Right renal cortex interstitium (tissue), 3 donors: ENCODE data around the gene SPTBN5. TPM values are rescaled to one million over a fixed set of nuclear protein-coding genes. Genes with fewer than 3 reads are reported as not detected.
"Not testable (repeated sequence)": the region's sequence is repeated elsewhere in the genome, so short reads cannot be mapped to it uniquely, and the experiment has no call there.

Experiments used
- DNase-seq, 3 donors: peaks; one replicate each; pipeline ENCODE4 v3.0.0-alpha.2; 2013; ENCODE audit warnings: low read depth in 3 of 3, low spot score in 2 of 3
- polyA plus RNA-seq, 3 donors: library from polyadenylated mRNA; unstranded; fragments of 120-200 nt; gene quantifications; one replicate each; pipeline ENCODE4 v1.2.1, GENCODE V29; 2013; ENCODE audit not compliant: insufficient read length in 3 of 3

Gene SPTBN5
- polyA plus RNA-seq, 3 donors, result 1.5 to 2.8 (median 1.9) TPM

DNA sequence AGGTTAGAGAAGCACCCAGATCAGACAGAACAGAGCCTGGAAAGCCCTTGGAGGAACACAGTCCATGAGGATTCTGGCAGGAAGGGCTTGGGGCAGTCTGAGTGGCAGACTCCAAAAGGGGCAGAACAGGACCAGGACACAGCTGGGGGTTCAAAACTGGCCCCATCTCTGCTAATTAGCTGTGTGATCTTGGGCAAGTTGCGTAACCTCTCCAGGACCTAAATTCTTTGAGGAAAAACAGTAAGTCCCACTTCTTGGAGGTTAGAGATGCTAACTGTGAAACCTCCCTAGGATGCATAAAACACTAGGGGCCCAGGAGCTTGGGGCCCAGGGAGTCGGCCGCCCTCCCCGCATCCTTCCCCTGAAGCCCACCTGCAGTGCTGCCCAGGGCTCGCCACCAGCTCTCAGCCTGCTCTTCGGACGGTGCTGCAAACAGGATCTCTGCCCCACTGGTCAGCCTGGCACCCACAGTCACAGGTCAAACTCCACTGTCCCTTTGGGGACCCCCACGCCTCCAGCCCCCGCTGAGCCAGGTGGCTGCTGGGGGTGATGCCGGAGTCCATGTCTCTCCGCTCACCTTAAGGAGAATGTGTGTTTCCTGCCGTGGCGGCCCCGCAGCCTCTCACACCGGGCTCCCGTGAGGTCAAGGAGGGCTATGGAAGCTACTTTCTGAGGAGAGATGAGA is 43.2 kb downstream of the SPTBN5 start:
- no peak for DNase-seq

DNA sequence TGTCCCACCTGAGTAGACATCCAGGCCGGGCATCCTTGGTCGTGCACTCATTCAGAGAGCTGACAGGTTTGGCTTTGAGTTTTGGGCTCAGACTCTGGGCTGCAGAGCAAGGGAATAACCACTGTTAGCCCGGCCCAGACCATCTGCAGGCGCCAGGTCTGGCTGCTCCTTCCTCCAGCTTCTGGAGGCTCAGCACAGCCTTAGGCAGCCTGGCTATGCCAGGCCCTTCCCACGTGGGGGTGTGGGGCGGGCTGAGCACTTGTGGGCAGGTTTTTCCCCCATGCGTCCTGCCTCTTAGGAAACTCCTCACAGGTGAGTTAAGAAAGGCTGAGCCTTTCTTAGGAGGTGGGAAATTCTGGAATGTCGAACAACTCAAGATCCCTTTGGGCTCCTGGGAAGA is 44.0 kb downstream of the SPTBN5 start:
- no peak for DNase-seq

DNA sequence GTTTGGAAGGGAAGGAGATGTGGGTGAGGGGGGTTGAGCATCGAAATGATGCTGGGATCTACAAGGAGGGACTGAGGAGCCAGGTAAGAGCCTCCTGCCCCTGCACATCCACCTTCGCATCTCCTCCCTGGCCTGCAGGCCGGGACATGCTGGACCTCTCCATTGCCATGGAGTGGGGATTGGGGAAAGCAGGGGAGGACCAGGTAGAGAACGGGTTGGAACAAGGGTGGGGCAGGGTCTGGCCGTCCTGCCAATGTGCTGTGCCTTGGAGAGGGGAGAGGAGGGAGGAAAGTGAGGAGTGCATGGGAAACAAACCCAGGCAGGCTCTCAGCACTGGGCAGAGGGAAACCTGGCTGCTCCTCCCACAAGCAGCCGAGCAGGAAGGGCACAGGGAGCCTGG is 44.6 kb downstream of the SPTBN5 start:
- no peak for DNase-seq

DNA sequence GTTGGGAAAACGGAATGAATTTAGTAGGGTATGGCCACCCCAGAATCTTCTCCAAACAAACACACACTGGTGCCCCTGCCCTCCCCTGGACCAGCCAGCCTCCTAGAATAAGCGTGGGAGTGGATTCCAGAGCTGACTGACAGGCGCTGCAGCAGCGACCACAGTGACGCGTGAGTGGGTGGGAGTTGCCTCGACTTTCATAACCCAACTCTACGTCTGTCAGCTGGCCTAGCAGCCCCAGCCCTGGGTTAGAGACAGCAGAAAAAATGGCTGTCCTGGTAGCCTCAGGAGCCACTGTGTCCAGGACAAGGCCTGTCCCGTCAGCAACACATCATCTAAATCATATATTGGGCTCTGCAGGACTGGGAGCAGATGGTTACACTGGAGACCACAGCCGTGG is 45.2 kb downstream of the SPTBN5 start:
- no peak for DNase-seq

DNA sequence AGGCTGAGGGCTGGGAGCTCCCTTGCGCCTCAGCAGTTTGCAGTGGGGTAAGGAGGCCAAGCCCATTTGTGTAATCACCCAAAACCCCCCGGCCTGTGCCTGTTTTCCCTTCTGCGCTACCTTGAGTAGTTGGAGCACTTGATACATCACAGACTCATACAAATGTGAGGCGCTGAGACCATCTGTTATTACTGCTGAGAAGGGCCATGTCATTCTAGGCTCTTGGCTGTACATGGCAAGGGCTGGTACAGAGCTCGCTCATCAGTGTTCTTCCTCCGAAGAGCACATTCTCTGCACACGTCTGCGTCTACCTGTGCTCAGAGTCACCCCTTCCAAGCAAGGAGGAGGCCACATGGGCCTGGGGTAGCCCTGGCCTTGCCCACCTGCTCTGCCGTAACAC is 45.9 kb downstream of the SPTBN5 start:
- DNase-seq, result no peak

DNA sequence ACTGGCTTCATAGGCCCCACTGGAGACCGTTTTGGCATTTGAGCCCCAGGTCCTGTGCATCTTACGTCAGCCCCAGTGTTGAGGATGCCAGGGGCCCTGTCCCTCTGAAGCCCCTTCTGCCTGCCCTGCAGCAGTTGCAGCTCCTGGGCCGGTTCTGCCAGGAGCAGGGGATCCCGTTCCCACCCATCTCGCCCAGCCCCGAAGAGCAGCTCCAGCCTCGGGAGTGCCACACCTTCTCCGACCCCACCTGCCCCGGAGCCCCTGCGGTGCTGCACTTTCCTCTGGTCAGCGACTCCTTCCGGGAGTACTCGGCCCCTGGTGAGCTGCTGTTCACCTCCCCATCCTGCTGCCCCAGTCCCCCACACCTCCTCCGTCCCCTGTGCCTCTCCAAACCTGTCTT is 46.6 kb downstream of the SPTBN5 start:
- no peak for DNase-seq

DNA sequence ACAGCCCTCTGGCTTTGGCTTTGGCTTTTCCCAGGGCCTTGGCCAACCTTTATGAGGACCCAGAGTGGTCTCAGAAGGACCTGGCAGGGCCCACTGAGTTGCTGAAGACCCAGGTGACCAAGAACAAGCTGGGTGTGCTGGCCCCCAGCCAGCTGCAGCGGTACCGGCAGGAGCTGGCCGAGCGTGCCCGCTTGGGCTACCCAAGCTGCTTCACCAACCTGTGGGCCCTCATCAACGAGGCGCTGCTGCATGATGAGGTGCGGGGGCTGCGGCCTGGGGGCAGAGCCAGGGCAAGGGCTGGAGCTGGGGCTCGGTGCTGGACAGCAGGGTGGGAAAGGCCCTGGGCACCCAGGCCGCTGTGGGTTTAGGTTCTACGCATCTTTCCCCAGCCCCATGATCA is 49.0 kb downstream of the SPTBN5 start:
- no peak for DNase-seq

DNA sequence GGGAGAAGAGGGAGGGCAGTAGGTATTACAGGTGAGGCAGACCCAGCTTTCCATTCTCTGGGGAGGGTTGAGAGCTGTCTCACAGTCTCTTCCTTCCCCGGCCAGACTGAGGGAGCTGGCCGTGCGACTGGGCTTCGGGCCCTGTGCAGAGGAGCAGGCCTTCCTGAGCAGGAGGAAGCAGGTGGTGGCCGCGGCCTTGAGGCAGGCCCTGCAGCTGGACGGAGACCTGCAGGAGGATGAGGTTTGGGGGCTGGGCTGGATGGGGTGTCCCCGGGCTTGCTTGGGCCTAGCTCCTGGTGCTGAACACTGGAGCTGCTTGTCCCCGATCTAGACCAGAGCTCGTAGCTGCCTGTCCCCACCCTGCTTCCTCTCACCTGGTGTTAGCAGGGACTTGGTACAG is 50.3 kb downstream of the SPTBN5 start:
- DNase-seq, result no peak

DNA sequence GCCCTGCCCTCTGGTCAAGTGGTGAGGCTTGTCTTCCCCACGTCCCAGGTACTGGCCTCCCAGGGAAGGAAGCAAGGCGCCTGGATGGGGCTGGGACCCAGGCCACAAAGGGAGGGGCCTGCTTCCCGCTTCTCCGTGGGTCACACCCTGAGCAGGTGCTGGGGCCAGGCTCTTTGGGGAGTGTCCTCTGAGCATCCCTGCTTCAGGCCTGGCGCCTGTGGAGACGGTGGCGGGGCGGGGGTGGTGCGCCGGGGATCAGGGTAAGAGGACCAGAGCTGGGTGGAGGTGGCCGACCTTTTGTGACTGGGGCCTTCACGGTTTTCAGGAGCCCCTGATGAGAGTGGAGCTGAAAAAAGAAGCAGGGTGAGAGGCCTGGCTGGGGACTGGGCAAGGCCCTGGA is 51.6 kb downstream of the SPTBN5 start:
- no peak for DNase-seq

DNA sequence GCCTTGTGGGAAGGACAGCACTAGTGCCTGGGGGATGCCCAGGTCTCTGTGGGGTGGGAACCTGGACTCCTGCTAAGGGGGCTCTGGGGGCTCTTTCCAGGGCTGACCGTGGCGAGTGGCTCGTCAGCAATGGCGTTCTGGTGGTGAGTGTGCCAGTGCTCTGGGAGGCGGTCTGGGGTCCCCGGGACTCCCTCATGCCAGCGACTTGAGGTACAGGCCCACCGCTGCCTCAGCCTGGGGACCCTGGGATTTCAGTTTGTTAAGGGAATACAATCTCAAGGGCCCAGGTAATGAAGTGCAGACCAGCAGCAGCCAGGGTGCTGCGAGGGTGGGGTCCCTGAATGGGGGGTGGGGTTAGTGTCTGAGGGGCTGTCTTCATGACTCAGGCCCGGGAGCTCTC is 52.7 kb downstream of the SPTBN5 start:
- DNase-seq, result no peak

DNA sequence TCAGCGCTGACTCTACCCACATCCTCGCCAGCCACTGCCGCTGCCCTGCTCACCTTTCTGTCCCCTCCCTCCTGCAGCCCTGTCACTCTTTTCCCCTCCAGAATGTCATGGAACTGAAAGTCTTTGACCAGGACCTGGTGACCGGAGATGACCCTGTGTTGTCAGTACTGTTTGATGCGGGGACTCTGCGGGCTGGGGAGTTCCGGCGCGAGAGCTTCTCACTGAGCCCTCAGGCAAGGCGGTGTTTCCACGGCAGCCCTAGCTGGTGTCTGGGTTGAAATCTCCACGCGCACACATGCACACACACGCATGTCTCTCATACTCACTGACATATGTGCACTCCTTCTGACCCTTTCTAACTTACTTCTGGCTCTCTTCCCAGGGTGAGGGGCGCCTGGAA is 53.2 kb downstream of the SPTBN5 start:
- no peak for DNase-seq

DNA sequence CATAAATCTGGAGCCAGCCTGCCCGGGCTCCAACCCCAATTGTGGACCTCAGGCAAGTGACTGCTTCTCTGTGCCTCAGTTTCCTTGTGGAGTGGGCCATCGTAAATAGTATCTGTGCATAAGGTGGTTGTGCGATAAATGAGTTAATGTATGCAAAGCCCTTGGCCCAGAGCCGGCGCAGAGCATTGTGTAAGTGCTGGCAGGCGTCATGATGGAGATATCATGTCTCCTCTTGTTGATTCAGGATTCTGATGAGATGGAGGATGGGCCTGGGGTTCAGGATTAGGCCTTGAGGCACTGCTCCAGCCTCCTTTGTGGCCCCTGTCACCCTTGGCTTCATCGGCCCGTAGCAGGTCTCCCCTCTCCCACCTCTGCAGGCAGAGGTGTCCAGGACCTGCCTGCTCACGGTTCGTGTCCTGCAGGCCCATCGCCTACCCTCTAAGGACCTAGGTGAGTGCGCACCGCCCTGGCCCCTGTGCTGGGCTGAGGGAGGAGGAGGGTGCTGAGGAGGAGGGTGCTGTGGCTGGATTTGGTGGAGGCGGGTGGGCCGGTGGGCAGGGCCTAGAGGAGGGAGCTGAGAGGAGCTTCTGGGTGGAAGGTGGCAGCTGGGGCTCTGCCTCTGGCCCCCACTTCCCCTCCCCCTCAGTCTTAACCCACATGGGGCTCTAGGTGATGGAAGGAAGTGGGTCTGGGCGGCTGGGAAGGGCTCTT is 53.9 kb downstream of the SPTBN5 start:
- no peak for DNase-seq

DNA sequence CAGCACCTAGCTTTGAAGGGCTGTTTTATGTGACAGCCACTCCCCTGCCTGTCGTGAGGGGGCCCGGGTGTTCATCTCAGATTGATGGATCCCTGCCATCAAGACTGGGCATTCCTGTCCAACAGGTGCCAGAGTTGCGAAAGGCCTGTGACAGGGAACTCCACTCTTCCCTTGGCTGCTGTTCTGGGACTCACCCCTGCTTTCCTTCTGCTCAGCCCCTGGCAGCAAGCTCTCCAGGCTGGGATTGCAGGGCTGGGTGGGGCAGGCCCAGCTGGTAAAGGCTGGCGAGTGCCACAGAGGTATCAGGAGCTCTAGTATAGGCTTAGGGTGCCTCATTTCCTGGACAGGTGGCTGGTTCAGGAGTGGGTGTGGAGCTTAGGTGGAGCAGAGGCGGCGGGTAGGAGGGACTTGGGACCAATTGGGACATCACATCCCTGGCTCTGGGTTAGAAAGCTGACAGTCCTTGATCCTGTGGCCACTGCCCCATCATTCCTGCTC is 55.4 kb downstream of the SPTBN5 start, which contains the start of gene PLA2G4B:
Gene PLA2G4B (plus strand): TSS at position 448 of the 498 bp plus-strand sequence. CDS start 67 bp downstream, outside the sequence.
- DNase-seq, result no peak

DNA sequence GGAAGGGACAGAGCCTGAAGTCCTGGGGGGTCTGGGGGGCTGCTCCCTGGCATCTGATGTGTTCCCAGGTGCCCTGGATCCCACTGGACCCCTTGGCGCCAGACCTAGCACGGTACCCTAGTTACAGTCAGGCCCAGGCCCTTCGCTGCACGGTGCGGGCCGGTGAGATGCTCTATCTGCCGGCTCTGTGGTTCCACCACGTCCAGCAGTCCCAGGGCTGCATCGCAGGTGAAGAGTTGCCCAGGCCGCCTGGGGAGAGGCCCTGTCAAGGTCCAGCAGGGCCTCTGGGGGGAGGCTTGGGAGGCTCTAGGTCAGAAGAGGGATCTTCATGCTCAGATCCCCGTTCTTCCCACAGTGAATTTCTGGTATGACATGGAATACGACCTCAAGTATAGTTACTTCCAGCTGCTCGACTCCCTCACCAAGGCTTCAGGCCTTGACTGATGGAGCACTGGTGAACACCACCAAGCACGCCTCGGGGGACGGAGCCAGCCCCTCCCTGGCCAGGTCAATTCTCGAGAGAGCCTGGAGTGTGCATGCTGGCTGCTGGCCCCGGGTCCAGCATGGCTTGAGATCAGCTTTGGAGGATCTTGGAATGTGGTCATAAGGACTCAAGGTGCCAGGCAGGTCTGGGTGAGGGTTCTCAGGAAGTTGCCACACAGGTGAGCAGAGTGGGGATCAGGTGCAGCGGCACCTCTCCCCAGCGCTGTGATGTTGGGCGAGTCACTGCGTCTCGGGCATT is 57.0 kb downstream of the SPTBN5 start:
- DNase-seq, result no peak

DNA sequence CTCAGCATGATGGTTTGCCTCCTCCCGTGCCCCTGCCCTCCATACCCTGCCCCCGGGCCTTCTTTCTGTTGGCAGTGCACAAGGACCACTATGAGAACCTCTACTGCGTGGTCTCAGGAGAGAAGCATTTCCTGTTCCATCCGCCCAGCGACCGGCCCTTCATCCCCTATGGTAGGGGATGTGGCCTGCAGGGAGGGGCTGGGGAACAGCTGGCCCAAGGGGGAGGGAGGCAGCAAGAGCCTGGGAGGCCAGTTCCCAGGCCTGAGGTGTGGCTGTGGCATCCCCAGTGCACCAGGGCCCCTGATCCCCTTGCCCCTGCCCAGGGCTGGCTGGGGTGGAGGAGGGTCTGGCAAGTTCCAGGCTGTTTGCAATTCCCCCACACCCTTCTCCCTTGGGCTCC is 57.8 kb downstream of the SPTBN5 start:
- DNase-seq, result no peak

DNA sequence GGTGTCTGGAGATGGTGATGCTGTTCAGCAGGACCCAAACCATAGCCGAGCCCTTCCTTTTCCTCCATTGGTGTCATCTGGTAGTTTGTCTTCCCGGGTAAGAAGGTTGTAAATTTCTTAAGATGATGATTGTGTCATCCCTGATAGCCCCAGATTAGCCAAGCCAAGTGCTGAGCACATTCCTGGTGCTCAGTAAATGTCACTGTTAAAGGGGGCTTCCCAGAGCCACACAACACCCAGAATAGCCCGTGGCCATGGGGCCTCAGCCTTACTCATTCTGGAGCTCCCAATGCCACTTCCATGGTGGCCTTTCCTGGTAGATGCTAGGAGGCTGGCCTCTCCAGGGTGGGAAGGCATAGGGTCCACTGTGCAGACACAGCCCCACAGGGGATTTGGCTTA is 59.8 kb downstream of the SPTBN5 start:
- no peak for DNase-seq

DNA sequence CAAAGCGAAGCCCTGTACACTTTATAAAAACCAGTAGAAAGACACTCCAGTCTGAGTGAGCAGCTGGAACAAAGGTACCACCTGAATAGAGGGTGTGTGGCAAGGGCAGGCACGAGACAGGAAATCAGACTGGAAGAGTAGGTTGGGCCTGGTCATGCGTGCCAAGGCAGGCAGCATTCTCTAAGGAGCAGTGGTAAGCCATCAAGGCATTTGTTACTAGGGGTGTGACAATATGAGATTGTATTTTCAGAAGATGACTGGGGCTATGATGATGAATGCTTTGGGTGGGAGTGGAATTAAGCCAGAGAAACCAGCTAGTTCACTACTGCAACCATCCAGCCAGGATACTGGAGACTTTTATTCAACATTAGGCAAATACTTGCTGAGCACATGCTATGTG is 61.0 kb downstream of the SPTBN5 start:
- no peak for DNase-seq

DNA sequence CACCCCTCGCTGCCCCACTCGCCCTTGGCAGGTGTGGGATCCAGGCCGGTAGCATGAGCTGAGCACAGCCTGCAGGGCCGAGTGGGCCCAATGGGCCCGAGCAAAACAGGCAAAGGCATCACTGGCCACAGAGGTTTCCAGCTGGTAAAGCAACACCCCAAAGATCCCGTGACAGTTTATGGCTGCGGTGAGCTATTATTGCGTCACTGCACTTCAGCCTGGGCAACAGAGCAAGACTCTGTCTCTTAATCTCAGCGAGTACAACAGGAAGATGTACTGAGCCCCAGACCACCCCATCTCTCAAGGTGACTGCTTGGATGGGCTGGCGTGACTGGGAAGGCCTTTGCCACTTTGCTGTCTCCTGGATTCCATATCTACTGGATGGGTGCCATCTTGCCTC is 61.6 kb downstream of the SPTBN5 start:
- DNase-seq, result no peak

DNA sequence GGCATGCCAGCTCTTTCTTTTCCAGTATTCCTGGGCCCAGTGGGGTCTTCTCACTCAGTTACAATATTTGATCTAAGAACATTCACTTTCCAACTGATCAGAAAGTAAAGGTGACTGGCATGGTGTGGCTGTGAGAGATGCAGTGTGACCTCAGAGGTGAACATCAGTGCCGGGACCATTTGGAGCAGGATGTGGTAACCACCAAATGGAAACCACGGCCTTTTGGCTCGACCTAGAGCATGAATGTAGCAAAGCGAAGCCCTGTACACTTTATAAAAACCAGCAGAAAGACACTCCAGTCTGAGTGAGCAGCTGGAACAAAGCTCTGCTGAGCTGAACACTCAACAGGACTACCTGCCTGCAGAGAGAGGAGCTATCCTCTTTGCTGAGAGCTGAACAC is 62.6 kb downstream of the SPTBN5 start:
- not testable (repeated sequence) for DNase-seq

DNA sequence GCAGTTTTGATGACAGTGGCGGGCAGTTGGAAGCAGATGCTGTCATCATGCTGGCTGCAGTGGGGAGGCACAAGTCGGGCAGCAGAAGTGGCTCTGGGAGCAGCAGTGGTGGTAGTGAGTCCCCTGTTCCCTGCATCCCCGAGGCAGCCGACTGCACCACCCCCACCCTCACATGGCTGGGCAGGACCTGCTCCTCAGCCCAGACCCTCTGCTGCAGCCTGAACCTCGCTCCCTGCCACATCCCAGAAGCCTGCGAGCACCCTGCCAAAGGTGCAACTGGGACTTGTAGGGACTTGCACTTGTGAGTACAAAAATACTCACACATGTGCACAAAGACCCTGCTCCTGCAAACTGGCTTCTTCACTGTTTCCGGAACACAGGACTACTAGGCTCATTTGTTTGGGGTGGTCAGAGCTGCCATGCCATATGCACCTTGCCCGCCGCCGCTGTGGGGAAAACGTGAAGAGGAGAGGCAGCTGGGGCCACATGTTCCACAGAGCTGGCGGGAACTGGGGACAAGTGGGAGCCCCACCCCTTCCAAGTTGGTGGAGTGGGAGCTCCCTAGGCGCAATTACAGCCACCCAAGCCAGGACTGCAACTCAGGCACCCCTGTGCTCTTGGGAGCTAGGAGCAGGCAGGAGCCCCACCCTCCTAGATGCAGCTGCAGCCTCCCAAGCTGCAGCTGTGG is 63.8 kb downstream of the SPTBN5 start:
- DNase-seq, result no peak

DNA sequence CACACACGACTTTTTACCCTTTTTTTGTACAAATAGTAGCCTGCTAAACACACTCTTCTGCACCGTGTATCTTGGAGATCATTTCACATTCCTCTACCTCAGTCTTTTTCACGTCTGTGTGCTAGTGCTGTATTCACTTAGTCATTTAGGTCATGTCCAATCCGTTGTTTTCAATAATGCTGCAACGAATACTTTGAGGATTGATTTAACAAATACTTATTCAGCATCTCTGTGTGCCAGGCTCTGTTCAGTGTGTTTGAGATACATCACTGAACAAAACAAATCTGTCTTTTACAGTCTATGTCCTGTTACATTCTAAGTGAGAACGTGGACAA is 65.1 kb downstream of the SPTBN5 start:
- no peak for DNase-seq
